Right ventricle myocardium inferior (tissue), 1 donor: ENCODE measurements around the gene SYT15B. TPM values are rescaled to one million over a fixed set of nuclear protein-coding genes. Genes with fewer than 3 reads are reported as not detected.
"Not testable (repeated sequence)": the region's sequence is repeated elsewhere in the genome, so short reads cannot be mapped to it uniquely, and the experiment has no call there.

Experiments
- ATAC-seq: fragments of 200-7000 bp; cut with Tn5 transposase; one replicate; pipeline ENCODE4 v1.9.1; 2020; ENCODE audit warnings: mild to moderate bottlenecking, moderate library complexity
- DNase-seq: peaks from one replicate; pipeline ENCODE4 v3.0.0; 2021; ENCODE audit errors: missing footprints
- intact Hi-C: fragments of 100-400 bp; cut with DNase I; formaldehyde crosslinking; loops from one replicate; pipeline ENCODE4 v1.11.0; 2022
- total RNA-seq: library from RNA; stranded (reverse); fragmentation: NEBNext Ultra II Directional; extraction: Animal tissue kit (Norgen Biotek cat#: 25700); gene quantifications from one replicate; pipeline ENCODE4 v1.2.1, GENCODE V29; 2021
- donor health status: DM: no; HTN: yes; CAD: no; lungs with severe emphysema.

SYT15B gene
- total RNA-seq, 1 donor from 2014 or later: 0.62 TPM

- DNase-seq, intact Hi-C loops: not testable (repeated sequence)
- peak; percentile 84 for ATAC-seq
Observed at GRCh38 chr10:47743611-47744550, 19.5 kb downstream of the SYT15B start.

DNA sequence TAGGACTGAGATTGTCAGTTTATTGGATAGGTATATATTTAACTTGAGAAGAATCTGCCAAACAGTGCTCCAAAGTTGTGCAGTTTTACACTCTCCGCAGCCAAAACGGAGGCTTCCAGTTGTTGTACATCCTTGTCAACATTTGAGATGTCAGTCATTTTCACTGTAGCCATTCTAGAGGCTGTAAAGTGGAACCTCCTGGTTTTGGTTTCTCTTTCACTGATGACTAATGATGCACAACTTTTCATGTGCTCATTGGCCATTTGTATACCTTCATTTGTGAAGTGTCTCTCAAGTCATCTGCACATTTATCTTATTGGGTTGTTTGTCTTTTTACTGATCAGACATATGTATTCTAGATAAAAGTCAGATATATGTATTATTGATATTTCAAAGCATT, 22.5 kb downstream of the SYT15B start:
- ATAC-seq, DNase-seq, intact Hi-C loops: not testable (repeated sequence)

DNA sequence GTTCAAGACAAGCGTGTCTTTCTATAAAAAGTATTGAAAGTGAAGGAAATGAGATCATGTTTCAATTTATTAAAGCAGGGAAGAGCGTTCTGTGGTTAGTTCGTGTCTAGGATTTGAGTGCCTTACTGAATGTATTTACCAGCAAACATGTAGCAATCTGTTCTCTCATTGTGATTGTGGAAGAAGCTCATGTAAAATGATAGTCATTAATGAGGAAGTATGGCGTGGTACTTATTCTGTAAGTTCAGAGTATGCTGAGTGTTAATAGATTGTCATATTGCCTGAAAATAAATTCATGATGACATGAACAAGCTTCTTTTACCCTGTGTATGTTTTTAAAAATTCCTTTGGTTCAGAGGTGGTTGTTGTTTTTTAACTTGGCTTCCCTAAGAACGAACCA, 32.5 kb downstream of the SYT15B start:
- DNase-seq, ATAC-seq, intact Hi-C loops: not testable (repeated sequence)

- DNase-seq, ATAC-seq, intact Hi-C loops: not testable (repeated sequence)
Observed at GRCh38 chr10:47725740-47726139, 37.7 kb downstream of the SYT15B start.

- DNase-seq, intact Hi-C loops: not testable (repeated sequence)
- ATAC-seq: peak; percentile 20
Observed at GRCh38 chr10:47725047-47725446, 38.3 kb downstream of the SYT15B start.

DNA sequence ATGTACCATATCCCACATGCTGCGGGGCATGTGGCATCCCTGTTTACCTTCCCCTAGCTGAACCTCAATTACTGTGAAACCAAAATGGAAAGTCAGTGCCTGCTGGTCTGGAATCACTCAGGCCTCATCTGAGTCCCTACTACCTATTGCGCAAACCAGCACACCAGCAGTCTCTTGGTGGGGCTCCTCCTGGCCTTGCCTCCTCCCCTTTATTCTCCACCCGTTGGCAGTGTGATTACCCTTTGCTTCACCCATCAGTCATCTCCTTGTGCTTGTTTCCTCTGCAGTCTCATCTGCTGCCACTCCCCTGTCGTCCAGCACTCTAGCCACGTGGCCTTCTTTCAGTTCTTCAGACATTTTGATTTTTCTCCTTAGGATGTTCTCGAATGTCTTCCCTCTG, 39.3 kb downstream of the SYT15B start:
- intact Hi-C loops, ATAC-seq: not testable (repeated sequence)

DNA sequence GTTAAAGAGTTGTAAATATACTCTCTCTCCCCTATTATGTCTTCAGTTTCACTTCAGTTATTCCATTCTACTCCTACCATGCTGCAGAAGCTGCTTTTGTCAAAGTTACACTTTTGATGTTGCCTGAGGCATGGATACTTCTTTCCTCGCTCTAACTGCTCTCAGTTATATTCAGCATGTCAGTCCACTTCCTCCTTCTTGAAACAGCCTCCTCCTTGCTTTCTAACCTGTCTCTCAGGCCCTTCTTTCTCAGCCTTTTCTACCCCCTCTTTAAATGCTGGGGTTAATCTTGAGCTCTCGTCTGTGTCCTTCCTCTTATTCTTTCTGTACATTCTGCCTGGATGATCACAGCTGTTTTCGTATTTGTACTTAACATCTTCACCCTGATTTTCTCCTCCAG, 40.0 kb downstream of the SYT15B start:
- ATAC-seq, DNase-seq, intact Hi-C loops: not testable (repeated sequence)

More for the DNA sequence above, 39.3 kb downstream of the SYT15B start:
- not testable (repeated sequence) for DNase-seq

DNA sequence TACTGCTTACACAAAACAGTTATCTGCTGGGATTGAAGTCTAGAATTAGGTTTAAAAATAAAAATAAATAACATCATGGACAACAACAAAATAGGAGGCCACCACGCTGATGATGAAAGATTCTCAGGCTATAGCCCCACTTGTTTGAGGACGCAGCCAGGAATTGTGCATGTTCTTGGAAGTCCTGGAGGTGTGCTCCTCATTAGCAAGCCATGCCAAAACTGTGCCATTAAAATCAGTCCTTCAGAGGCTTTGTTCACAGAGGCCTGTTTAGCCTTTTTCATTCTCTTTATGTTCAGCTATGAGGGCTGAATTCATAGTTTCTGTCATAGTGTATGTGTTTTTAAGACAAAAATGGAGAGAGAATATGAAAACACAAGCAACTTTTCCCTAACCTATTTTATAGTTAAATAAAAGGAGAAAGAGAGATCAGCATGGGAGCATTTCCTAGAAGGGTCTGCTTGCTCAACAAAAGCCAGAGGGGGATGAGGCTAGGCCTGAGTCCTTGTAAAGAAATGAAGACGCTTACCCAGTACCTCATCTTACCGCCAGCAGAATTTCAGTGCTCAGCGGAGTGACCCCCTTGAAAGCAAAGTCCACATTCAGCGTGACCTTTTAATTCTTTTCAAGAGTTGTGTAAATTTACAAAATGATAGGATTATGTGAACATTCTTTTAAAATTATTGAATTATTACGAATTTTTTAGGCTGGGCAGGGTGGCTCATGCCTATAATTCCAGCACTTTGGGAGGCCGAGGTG, 46.2 kb downstream of the SYT15B start:
- DNase-seq, ATAC-seq, intact Hi-C loops: not testable (repeated sequence)

Other genes with a start within 250 kb of the SYT15B start
- 1.7 TPM for gene AGAP9, start 240.0 kb downstream of the SYT15B start, total RNA-seq
- gene NPY4R2, start 155.1 kb upstream of the SYT15B start, total RNA-seq: not detected
- gene FAM25C, start 236.2 kb upstream of the SYT15B start, total RNA-seq: not detected